Right lobe of liver (tissue), 6 donors: Measurements from ENCODE around the gene NIPAL3. TPM values are rescaled to one million over a fixed set of nuclear protein-coding genes. Genes with fewer than 3 reads are reported as not detected.
"Not testable (repeated sequence)": the region's sequence is repeated elsewhere in the genome, so short reads cannot be mapped to it uniquely, and the experiment has no call there.

ENCODE experiments used
- ATAC-seq, 4 donors: fragments of 200-7000 bp; cut with Tn5 transposase; one replicate each; pipeline ENCODE4 v1.9.1; 2020; ENCODE audit warnings: mild to moderate bottlenecking in 4 of 4, moderate library complexity in 4 of 4
- DNase-seq, 3 donors: peaks; one replicate each; pipeline ENCODE4 v3.0.0-alpha.2; 2020
- H3K27ac ChIP-seq, 3 donors: fragments of 200-600 bp; one replicate each; pipeline ENCODE4 v1.8.0; 2022
- H3K27me3 ChIP-seq, 2 donors: fragments of 200-600 bp; one replicate each; pipeline ENCODE4 v1.8.0; 2022
- H3K36me3 ChIP-seq, 4 donors: fragments of 200-600 bp; sonication (generic) in 1 of 4; one replicate each; pipeline versions ENCODE4 v1.5.1 to v1.8.0; 2017 to 2022; ENCODE audit warnings: control low read depth in 1 of 4
- H3K4me1 ChIP-seq, 4 donors: fragments of 200-600 bp; sonication (generic) in 1 of 4; one replicate each; pipeline versions ENCODE4 v1.5.1 to v1.8.0; 2017 to 2022; ENCODE audit warnings: control low read depth in 1 of 4
- H3K4me3 ChIP-seq, 3 donors: fragments of 200-600 bp; one replicate each; pipeline ENCODE4 v1.8.0; 2022
- H3K9me3 ChIP-seq, 4 donors: fragments of 200-600 bp; sonication (generic) in 1 of 4; one replicate each; pipeline versions ENCODE4 v1.5.1 to v1.8.0; 2017 to 2022; ENCODE audit warnings: control low read depth in 1 of 4
- POLR2A ChIP-seq: fragments of 450-650 bp; IDR thresholded peaks from one replicate; pipeline ENCODE4 v1.6.1; 2017; ENCODE audit warnings: antibody characterized with exemption, mild to moderate bottlenecking
- WGBS: methylation state at CpG from one replicate; pipeline ENCODE4 v1.1.6; 2018; ENCODE audit warnings: low coverage, low lambda C conversion rate; ENCODE audit not compliant: insufficient coverage; ENCODE audit errors: missing lambda C conversion rate; 5-methylcytosine and 5-hydroxymethylcytosine counted together
- intact Hi-C, 2 donors: fragments of 100-400 bp; cut with DNase I; formaldehyde crosslinking; loops; one replicate each; pipeline versions ENCODE4 v1.11.2 to v1.14.1; 2022
- total RNA-seq, 6 experiments: library from RNA; depleted of rRNA in 2 of 6; stranded (reverse); fragments of >200 nt in 2 of 6; fragmentation: NEBNext Ultra II Directional in 3 of 6; extraction: Animal tissue kit (Norgen Biotek cat#: 25700) in 3 of 6; gene quantifications; one replicate each; pipeline versions ENCODE4 v1.1.0 to v1.2.4, GENCODE V29; 2016 to 2023
- TF ChIP-seq, protein P1 (sequence below), 4 donors: fragments of 200-600 bp in 3 of 4; fragments of 450-650 bp in 1 of 4; IDR thresholded peaks; one replicate each; pipeline versions ENCODE4 v1.5.1 to v1.8.0; 2016 to 2022; ENCODE audit warnings: antibody characterized with exemption in 4 of 4, mild to moderate bottlenecking in 2 of 4
- donor health status: DM: no; HTN: yes; CAD: no.
- donor health status: DM: no; HTN: no; CAD: no.
- donor health status: DM: no; HTN: no; CAD: no.
- donor health status: DM: no; HTN: yes; CAD: no.
- donor health status: DM: no; HTN: yes; CAD: no.

The NIPAL3 gene
- total RNA-seq, 6 experiments from 2014 or later = 3.4 to 9.2 (median 6.0) TPM

DNA sequence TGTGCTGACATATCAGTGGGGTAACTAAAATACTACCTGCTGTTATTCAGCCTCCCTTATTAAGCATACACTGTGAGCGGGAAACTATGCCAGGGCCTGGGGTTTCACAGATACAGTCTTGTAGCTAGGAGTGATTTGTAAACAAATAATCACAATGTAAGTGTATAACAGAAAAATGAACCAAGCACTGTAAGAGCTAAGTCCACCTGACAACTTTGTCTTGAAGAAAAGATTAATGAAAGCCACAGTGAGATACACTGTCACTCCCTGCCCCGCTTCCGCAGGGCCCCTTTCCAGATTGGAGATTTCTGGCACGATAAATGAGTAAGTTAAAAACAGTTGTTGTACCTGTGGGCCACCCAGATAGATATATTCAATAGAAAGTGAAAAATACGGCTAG is 91.8 kb downstream of the NIPAL3 start:
- H3K4me3 ChIP-seq = no peak overlapping the region
- DNase-seq (no peak), ATAC-seq (no peak)
- no peaks in the 10 kb centered on the region for H3K27me3 ChIP-seq
- intact Hi-C loops = no loop called here
- TF ChIP-seq, protein P1, sequence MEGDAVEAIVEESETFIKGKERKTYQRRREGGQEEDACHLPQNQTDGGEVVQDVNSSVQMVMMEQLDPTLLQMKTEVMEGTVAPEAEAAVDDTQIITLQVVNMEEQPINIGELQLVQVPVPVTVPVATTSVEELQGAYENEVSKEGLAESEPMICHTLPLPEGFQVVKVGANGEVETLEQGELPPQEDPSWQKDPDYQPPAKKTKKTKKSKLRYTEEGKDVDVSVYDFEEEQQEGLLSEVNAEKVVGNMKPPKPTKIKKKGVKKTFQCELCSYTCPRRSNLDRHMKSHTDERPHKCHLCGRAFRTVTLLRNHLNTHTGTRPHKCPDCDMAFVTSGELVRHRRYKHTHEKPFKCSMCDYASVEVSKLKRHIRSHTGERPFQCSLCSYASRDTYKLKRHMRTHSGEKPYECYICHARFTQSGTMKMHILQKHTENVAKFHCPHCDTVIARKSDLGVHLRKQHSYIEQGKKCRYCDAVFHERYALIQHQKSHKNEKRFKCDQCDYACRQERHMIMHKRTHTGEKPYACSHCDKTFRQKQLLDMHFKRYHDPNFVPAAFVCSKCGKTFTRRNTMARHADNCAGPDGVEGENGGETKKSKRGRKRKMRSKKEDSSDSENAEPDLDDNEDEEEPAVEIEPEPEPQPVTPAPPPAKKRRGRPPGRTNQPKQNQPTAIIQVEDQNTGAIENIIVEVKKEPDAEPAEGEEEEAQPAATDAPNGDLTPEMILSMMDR (IDR thresholded peaks at IDR 0.05) = no peak
- no peak for TF ChIP-seq POLR2A
- H3K9me3 ChIP-seq = no peaks in the 10 kb centered on the region
- WGBS = 97% methylated on average over 4 of the region's 5 CpGs
- no peaks in the 10 kb centered on the region for H3K36me3 ChIP-seq
- H3K27ac ChIP-seq = no peak overlapping the region
- peaks cover 0 to 6% (median 0%) of the 10 kb centered on the region in 4 donors for H3K4me1 ChIP-seq

GRCh38 chr1:24508911-24509310 is 93.3 kb downstream of the NIPAL3 start:
- Histone ChIP-seq H3K9me3 (no peaks in the 10 kb centered on the region), H3K36me3 (no peaks in the 10 kb centered on the region), H3K4me3 (no peak overlapping the region), H3K27me3 (no peaks in the 10 kb centered on the region), H3K4me1 (no peaks in the 10 kb centered on the region), H3K27ac (no peak overlapping the region)
- 95% methylated on average over 4 of the region's 5 CpGs for WGBS
- DNase-seq = no peak
- intact Hi-C loops = no loop called here
- TF ChIP-seq, protein P1 (IDR thresholded peaks at IDR 0.05) = no peak
- no peak for TF ChIP-seq POLR2A
- no peak for ATAC-seq

GRCh38 chr1:24513706-24514105 is 98.1 kb downstream of the NIPAL3 start:
- no peak for DNase-seq
- Histone ChIP-seq H3K4me1 (no peaks in the 10 kb centered on the region), H3K36me3 (no peaks in the 10 kb centered on the region), H3K27ac (no peak overlapping the region), H3K4me3 (no peak overlapping the region), H3K27me3 (no peaks in the 10 kb centered on the region), H3K9me3 (no peaks in the 10 kb centered on the region)
- ATAC-seq = no peak
- TF ChIP-seq, protein P1 (IDR thresholded peaks at IDR 0.05) = no peak
- intact Hi-C loops = no loop called here
- WGBS = 49% methylated on average over 2 of the region's 2 CpGs

GRCh38 chr1:24514946-24515345 is 99.3 kb downstream of the NIPAL3 start:
- intact Hi-C loops = no loop called here
- DNase-seq = no peak

GRCh38 chr1:24515671-24516209 is 100.1 kb downstream of the NIPAL3 start:
- H3K36me3 ChIP-seq, intact Hi-C loops, ATAC-seq, DNase-seq, H3K4me3 ChIP-seq, H3K27ac ChIP-seq, H3K9me3 ChIP-seq, H3K4me1 ChIP-seq, H3K27me3 ChIP-seq: not testable (repeated sequence)
- WGBS = 93% methylated on average over 10 of the region's 14 CpGs

More at GRCh38 chr1:24514946-24515345, 99.3 kb downstream of the NIPAL3 start:
- H3K27ac ChIP-seq = no peak overlapping the region
- H3K9me3 ChIP-seq = no peaks in the 10 kb centered on the region
- H3K4me1 ChIP-seq = no peaks in the 10 kb centered on the region
- no peaks in the 10 kb centered on the region for H3K27me3 ChIP-seq
- H3K36me3 ChIP-seq = no peaks in the 10 kb centered on the region
- ATAC-seq = no peak
- 100% methylated on average over 5 of the region's 5 CpGs for WGBS
- no peak for TF ChIP-seq POLR2A
- TF ChIP-seq, protein P1 (IDR thresholded peaks at IDR 0.05) = no peak
- H3K4me3 ChIP-seq = no peak overlapping the region
